Gastrocnemius medialis (tissue), 4 donors: ENCODE results near the gene XRCC6.

Experiments used
- POLR2A ChIP-seq, 2 donors: fragments of 450-650 bp; IDR thresholded peaks; one replicate each; pipeline ENCODE4 v1.6.1; 2017; ENCODE audit warnings: antibody characterized with exemption in 2 of 2, mild to moderate bottlenecking in 2 of 2, moderate library complexity in 2 of 2
- TF ChIP-seq, protein P1 (sequence below), 5 experiments: fragments of 450-650 bp in 3 of 5; fragments of 200-600 bp in 2 of 5; sonication (generic) in 2 of 5; IDR thresholded peaks in 4 of 5; conservative IDR thresholded peaks in 1 of 5; 1 replicate in 4 of 5; 2 replicates in 1 of 5; pipeline ENCODE4 v1.5.1; 2016 to 2019; ENCODE audit warnings: antibody characterized with exemption in 5 of 5, mild to moderate bottlenecking in 3 of 5, moderate library complexity in 3 of 5

DNA sequence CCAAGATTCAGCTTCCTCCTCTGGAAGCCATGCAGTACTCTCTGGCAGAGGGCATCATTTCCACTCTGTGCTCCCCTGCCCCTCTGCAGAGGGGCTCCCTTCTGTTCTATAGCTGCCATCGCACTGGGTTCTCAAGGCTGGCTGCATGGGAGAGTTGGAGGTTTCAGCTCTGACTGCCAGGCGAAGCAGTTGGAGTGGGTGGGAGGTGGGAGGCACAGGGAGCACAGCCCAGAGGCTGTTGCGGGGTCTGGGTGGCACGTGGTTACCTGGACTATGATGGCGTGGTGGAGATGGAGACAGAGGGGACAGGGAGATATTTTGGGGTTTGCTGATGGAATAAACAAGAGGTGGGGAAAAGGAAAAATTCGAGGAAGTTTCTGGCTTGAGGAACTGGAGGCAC lies 36.2 kb upstream of the XRCC6 start:
- no peak for TF ChIP-seq POLR2A (IDR thresholded peaks at IDR 0.05)
- TF ChIP-seq, protein P1, sequence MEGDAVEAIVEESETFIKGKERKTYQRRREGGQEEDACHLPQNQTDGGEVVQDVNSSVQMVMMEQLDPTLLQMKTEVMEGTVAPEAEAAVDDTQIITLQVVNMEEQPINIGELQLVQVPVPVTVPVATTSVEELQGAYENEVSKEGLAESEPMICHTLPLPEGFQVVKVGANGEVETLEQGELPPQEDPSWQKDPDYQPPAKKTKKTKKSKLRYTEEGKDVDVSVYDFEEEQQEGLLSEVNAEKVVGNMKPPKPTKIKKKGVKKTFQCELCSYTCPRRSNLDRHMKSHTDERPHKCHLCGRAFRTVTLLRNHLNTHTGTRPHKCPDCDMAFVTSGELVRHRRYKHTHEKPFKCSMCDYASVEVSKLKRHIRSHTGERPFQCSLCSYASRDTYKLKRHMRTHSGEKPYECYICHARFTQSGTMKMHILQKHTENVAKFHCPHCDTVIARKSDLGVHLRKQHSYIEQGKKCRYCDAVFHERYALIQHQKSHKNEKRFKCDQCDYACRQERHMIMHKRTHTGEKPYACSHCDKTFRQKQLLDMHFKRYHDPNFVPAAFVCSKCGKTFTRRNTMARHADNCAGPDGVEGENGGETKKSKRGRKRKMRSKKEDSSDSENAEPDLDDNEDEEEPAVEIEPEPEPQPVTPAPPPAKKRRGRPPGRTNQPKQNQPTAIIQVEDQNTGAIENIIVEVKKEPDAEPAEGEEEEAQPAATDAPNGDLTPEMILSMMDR (IDR thresholded peaks at IDR 0.05 in 4 of 5, conservative IDR thresholded peaks at IDR 0.05 in 1 of 5), result no peak
